Measurements from ENCODE around the gene GATAD2A. TPM values are rescaled to one million over a fixed set of nuclear protein-coding genes. Genes with fewer than 3 reads are reported as not detected.

The GATAD2A gene
- total RNA-seq, 1 donor from 2014 or later: 163 TPM

DNA sequence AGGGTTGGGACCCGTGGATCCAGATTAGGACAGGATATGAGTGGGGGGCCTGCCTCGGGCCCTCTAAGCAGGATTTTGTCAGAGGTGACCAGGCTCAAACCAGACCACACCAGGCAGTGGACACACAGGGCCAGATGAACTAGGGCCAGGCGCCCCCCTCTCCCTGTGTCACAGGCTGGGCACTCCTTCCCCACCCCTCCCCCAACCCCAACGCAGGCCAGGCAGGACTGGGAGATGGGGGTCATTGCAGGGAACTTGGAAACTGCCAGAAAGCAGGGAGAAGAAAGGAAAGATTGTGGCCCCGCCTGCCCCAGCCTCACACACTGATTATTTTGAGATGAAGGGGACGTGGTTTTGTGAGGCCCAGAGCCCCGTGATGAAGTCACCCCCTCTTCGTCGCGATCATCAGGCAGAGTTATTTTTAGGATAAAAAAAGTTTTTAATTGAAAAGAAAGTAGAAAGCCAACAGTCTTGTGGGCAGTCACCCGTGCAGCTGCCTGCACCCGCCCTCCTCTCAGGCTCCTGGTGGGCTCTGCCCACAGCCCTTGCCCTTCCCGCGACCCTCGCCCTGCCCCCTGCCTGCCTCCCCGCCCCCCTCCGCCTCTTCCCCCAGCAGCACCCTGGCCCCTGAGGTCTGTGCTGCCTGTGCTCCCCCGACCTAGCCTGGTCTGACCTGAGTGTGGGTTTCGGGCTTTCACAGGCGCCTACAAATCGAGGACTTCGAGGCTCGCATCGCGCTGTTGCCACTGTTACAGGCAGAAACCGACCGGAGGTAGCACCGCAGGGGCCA is 121.3 kb downstream of the GATAD2A start:
- no peaks in the 10 kb centered on the region for H3K9me3 ChIP-seq (ENCODE audit: insufficient read depth, low read depth, low read length)
- peaks cover 3% of the 10 kb centered on the region for H3K36me3 ChIP-seq (ENCODE audit: insufficient read depth, low read length)
- no peak overlapping the region for H3K9ac ChIP-seq (ENCODE audit: low read length)
- FAIRE-seq: no peak
- no peak overlapping the region for H3K4me3 ChIP-seq (ENCODE audit: insufficient read depth, low read depth, low read length)
- no peaks in the 10 kb centered on the region for H3K27me3 ChIP-seq (ENCODE audit: insufficient read depth, low read length)
- H3K27ac ChIP-seq (ENCODE audit: low read depth, low read length): no peak overlapping the region
- H3K9me3 Mint-ChIP-seq (ENCODE audit: unreplicated experiment): no peaks in the 10 kb centered on the region
- H3K27ac Mint-ChIP-seq (ENCODE audit: unreplicated experiment): no peak overlapping the region
- H2AFZ ChIP-seq (ENCODE audit: low read depth, low read length): no peak overlapping the region
- H3K79me2 ChIP-seq (ENCODE audit: insufficient read depth, low read length): peaks cover 36% of the 10 kb centered on the region
- peaks cover 5% of the 10 kb centered on the region for H3K36me3 Mint-ChIP-seq (ENCODE audit: low read depth, unreplicated experiment)
- H3K27me3 Mint-ChIP-seq (ENCODE audit: low read depth, unreplicated experiment): no peaks in the 10 kb centered on the region
- peaks cover 13% of the 10 kb centered on the region for H3K4me1 Mint-ChIP-seq (ENCODE audit: low read depth, unreplicated experiment)
- H3K4me1 ChIP-seq (ENCODE audit: insufficient read depth, low read length): no peaks in the 10 kb centered on the region
- H3K4me3 Mint-ChIP-seq (ENCODE audit: unreplicated experiment): no peak overlapping the region
- DNase-seq (ENCODE audit: low read depth): no peak
- no peak for TF ChIP-seq EZH2 (IDR thresholded peaks at IDR 0.05; ENCODE audit: insufficient read depth, low read length)
- TF ChIP-seq, protein P1, sequence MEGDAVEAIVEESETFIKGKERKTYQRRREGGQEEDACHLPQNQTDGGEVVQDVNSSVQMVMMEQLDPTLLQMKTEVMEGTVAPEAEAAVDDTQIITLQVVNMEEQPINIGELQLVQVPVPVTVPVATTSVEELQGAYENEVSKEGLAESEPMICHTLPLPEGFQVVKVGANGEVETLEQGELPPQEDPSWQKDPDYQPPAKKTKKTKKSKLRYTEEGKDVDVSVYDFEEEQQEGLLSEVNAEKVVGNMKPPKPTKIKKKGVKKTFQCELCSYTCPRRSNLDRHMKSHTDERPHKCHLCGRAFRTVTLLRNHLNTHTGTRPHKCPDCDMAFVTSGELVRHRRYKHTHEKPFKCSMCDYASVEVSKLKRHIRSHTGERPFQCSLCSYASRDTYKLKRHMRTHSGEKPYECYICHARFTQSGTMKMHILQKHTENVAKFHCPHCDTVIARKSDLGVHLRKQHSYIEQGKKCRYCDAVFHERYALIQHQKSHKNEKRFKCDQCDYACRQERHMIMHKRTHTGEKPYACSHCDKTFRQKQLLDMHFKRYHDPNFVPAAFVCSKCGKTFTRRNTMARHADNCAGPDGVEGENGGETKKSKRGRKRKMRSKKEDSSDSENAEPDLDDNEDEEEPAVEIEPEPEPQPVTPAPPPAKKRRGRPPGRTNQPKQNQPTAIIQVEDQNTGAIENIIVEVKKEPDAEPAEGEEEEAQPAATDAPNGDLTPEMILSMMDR (IDR thresholded peaks at IDR 0.05; ENCODE audit: insufficient read depth, low read depth, low read length): no peak
- H4K20me1 ChIP-seq (ENCODE audit: insufficient read depth, low read length): peaks cover 72% of the 10 kb centered on the region
- H3K4me2 ChIP-seq (ENCODE audit: low read length): no peak overlapping the region

DNA sequence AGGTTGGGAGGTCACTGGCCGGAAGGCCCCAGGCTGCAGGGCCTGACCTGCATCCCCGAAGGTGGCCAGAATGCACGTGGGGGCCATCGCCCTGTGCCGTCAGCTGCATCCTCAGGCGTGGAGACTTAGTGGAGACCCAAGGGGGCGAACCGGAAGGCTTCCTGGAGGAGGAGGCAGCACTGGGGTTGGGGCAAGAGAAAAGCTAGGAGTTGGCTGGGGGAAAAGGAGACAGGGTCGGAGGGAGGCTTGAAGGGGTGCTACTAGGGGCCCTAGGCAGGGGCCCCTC is 121.8 kb downstream of the GATAD2A start:
- H3K4me1 ChIP-seq (ENCODE audit: insufficient read depth, low read length): no peaks in the 10 kb centered on the region
- Mint-ChIP-seq H3K4me1 (ENCODE audit: low read depth, unreplicated experiment) (peaks cover 16% of the 10 kb centered on the region), H3K27ac (ENCODE audit: unreplicated experiment) (no peak overlapping the region), H3K9me3 (ENCODE audit: unreplicated experiment) (no peaks in the 10 kb centered on the region), H3K4me3 (ENCODE audit: unreplicated experiment) (no peak overlapping the region), H3K36me3 (ENCODE audit: low read depth, unreplicated experiment) (peaks cover 7% of the 10 kb centered on the region), H3K27me3 (ENCODE audit: low read depth, unreplicated experiment) (no peaks in the 10 kb centered on the region)
- H3K9me3 ChIP-seq (ENCODE audit: insufficient read depth, low read depth, low read length): no peaks in the 10 kb centered on the region
- peaks cover 3% of the 10 kb centered on the region for H3K36me3 ChIP-seq (ENCODE audit: insufficient read depth, low read length)
- no peak overlapping the region for H3K9ac ChIP-seq (ENCODE audit: low read length)
- DNase-seq (ENCODE audit: low read depth): no peak
- H3K27ac ChIP-seq (ENCODE audit: low read depth, low read length): no peak overlapping the region
- peaks cover 31% of the 10 kb centered on the region for H3K79me2 ChIP-seq (ENCODE audit: insufficient read depth, low read length)
- peaks cover 73% of the 10 kb centered on the region for H4K20me1 ChIP-seq (ENCODE audit: insufficient read depth, low read length)
- no peak for FAIRE-seq
- TF ChIP-seq, protein P1 (IDR thresholded peaks at IDR 0.05; ENCODE audit: insufficient read depth, low read depth, low read length): no peak
- no peak for TF ChIP-seq EZH2 (IDR thresholded peaks at IDR 0.05; ENCODE audit: insufficient read depth, low read length)
- H3K4me3 ChIP-seq (ENCODE audit: insufficient read depth, low read depth, low read length): no peak overlapping the region
- H3K4me2 ChIP-seq (ENCODE audit: low read length): no peak overlapping the region
- H2AFZ ChIP-seq (ENCODE audit: low read depth, low read length): no peak overlapping the region
- no peaks in the 10 kb centered on the region for H3K27me3 ChIP-seq (ENCODE audit: insufficient read depth, low read length)

All from astrocyte (in vitro differentiated cells and primary cell).